Activated naive CD8-positive, alpha-beta T cell treated with anti-CD3 and anti-CD28 coated beads, Interleukin-2, amount 50 U/mL, for 24 hours (primary cell): Measurements from ENCODE around the gene TMEM8B.
"Not testable (repeated sequence)": the region's sequence is repeated elsewhere in the genome, so short reads cannot be mapped to it uniquely, and the experiment has no call there.

Experiments used
- ATAC-seq: fragments of 150-1000 bp; cut with Tn5 transposase; one replicate; pipeline ENCODE4 v1.10.0; 2021
- DNase-seq: peaks from one replicate; pipeline ENCODE4 v3.0.0; 2021
- H3K27ac Mint-ChIP-seq: one replicate; pipeline ENCODE4 v1.8.0; 2021; ENCODE audit warnings: mild to moderate bottlenecking, mixed read lengths
- H3K27me3 Mint-ChIP-seq: one replicate; pipeline ENCODE4 v1.8.0; 2021; ENCODE audit warnings: mixed read lengths
- H3K36me3 Mint-ChIP-seq: one replicate; pipeline ENCODE4 v1.8.0; 2021; ENCODE audit warnings: low read depth, mixed read lengths
- H3K4me1 Mint-ChIP-seq: one replicate; pipeline ENCODE4 v1.8.0; 2021; ENCODE audit warnings: mixed read lengths
- H3K4me3 Mint-ChIP-seq: one replicate; pipeline ENCODE4 v1.8.0; 2021; ENCODE audit warnings: mild to moderate bottlenecking, moderate library complexity, mixed read lengths
- H3K9me3 Mint-ChIP-seq: one replicate; pipeline ENCODE4 v1.8.0; 2021; ENCODE audit warnings: mixed read lengths

Gene TMEM8B

DNA sequence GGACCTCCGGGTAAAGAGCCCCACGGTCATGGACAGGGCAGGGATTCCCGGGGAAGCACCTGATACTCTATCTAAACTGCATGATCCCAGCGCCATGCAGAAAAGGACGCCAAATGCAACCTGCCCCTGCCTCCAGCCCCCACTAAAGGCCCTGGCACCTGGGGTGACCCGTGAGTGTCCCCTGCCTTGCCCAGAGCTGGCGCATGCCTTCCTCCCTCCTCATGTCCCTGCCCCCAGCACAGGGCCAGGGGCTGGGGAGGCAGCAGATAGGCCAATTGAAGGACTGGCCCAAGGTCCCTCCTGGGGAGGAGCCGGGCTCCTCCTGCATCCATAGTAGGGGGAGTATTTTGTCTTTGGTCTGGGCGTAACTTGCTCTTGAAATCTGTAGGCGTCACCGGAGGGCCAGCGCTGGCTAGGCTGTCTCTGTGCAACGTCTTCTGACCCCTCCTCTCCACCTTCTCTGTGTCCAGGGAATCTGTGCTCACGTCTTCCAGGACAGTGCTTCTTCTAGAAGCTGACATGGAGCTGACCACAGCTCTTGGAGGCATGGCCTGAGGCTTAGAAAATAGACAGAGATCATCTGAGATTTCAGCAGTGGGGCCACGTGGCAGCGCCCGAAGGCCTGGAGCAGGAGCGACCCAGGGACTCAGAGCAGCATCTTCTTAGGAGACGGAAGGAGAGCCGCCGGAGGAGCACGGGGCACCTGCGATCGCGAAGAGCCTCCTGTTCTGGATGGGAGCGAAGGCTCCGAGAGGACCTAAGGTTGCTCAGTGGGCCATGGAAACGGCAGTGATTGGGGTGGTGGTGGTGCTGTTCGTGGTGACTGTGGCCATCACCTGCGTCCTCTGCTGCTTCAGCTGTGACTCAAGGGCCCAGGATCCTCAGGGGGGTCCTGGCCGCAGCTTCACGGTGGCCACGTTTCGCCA, 80.9 kb downstream of the TMEM8B start:
- Mint-ChIP-seq H3K36me3 (no peaks in the 10 kb centered on the region), H3K27me3 (no peaks in the 10 kb centered on the region), H3K4me1 (peaks cover 43% of the 10 kb centered on the region), H3K9me3 (no peaks in the 10 kb centered on the region), H3K4me3 (no peak overlapping the region), H3K27ac (no peak overlapping the region)
- DNase-seq (no peak), ATAC-seq (no peak)

GRCh38 chr9:35910613-35911359, 81.8 kb downstream of the TMEM8B start:
- Mint-ChIP-seq H3K4me3 (no peak overlapping the region), H3K27ac (peak overlapping the region; percentile 64), H3K9me3 (no peaks in the 10 kb centered on the region), H3K4me1 (peaks cover 43% of the 10 kb centered on the region), H3K36me3 (no peaks in the 10 kb centered on the region), H3K27me3 (no peaks in the 10 kb centered on the region)
- ATAC-seq (peak; percentile 53), DNase-seq (peak; percentile 34)

DNA sequence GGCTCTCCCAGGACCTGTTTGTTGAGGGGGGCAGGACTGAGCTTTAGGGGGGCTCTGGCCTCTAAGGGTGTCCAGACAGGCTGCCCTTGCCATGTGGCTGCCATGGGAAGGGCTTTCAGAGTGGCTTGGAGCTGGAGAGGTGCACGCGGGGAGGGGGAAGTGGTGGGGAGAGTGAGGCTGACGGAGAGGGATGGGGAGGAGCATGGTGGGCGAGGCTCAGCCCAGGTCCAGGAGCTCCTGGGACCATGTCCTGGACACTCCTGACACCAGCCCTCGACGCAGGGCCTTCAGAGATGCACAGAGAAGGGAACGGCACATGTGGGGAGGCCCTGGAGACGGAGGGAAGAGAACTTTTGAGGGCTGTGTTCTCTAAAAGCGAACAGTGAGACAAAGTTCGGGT, 82.7 kb downstream of the TMEM8B start:
- Mint-ChIP-seq H3K4me3 (no peak overlapping the region), H3K9me3 (no peaks in the 10 kb centered on the region), H3K27ac (no peak overlapping the region), H3K36me3 (no peaks in the 10 kb centered on the region), H3K4me1 (peaks cover 43% of the 10 kb centered on the region), H3K27me3 (no peaks in the 10 kb centered on the region)
- ATAC-seq (no peak), DNase-seq (no peak)

- ATAC-seq (no peak), DNase-seq (no peak)
- H3K27me3 Mint-ChIP-seq, result no peaks in the 10 kb centered on the region
- no peak overlapping the region for H3K27ac Mint-ChIP-seq
- H3K4me1 Mint-ChIP-seq, result peaks cover 39% of the 10 kb centered on the region
- H3K9me3 Mint-ChIP-seq, result no peaks in the 10 kb centered on the region
- H3K36me3 Mint-ChIP-seq, result no peaks in the 10 kb centered on the region
- H3K4me3 Mint-ChIP-seq, result no peak overlapping the region
These were observed 83.9 kb downstream of the TMEM8B start for GRCh38 chr9:35912791-35913400.

DNA sequence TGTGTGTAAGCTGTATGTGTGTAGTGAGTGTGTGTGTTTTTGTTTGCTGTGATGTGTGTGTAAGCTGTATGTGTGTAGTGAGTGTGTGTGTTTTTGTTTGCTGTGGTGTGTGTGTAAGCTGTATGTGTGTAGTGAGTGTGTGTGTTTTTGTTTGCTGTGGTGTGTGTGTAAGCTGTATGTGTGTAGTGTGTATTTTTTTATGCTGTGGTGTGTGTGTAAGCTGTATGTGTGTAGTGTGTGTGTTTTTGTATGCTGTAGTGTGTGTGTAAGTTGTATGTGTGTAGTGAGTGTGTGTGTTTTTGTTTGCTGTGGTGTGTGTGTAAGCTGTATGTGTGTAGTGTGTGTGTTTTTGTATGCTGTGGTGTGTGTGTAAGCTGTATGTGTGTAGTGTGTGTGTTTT, 84.4 kb downstream of the TMEM8B start:
- not testable (repeated sequence) for ATAC-seq, DNase-seq, H3K9me3 Mint-ChIP-seq, H3K27ac Mint-ChIP-seq, H3K36me3 Mint-ChIP-seq, H3K27me3 Mint-ChIP-seq, H3K4me3 Mint-ChIP-seq
- peaks cover 35% of the 10 kb centered on the region for H3K4me1 Mint-ChIP-seq

DNA sequence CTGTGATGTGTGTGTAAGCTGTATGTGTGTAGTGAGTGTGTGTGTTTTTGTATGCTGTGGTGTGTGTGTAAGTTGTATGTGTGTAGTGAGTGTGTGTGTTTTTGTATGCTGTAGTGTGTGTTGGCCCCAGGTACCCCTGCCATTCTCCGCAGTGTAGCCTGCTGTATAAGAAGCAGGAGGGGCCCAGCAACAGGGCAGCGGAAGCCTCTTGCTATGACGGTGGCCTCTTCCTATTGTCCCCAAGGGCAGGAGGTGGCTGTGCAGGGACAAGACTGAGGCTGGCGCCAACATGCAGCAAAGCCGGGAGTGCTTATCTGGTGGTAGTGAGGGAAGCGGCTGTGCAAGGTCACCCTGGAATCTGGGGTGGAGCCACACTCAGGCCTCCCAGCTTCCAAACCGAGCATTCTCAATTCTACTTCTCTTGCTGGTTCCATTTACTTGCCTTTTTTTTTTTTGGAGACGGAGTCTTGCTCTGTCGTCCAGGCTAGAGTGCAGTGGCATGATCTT, 85.3 kb downstream of the TMEM8B start:
- ATAC-seq, result peak; percentile 18
- Mint-ChIP-seq H3K36me3 (no peaks in the 10 kb centered on the region), H3K27ac (no peak overlapping the region), H3K27me3 (no peaks in the 10 kb centered on the region), H3K4me1 (peaks cover 26% of the 10 kb centered on the region), H3K4me3 (no peak overlapping the region), H3K9me3 (no peaks in the 10 kb centered on the region)
- DNase-seq, result no peak
